Heart right ventricle (tissue), 16 donors: ENCODE data around the gene DHCR7. TPM values are rescaled to one million over a fixed set of nuclear protein-coding genes. Genes with fewer than 3 reads are reported as not detected.

ENCODE experiments used
- ATAC-seq, 8 donors: fragments of 200-7000 bp; cut with Tn5 transposase; one replicate each; pipeline ENCODE4 v1.9.1; 2020; ENCODE audit warnings: mild to moderate bottlenecking in 8 of 8, moderate library complexity in 8 of 8, moderate number of reproducible peaks in 1 of 8
- DNase-seq, 2 donors: peaks; one replicate each; pipeline ENCODE4 v3.0.0-alpha.2; 2020
- H3K27ac ChIP-seq, 10 donors: fragments of 200-600 bp; sonication (generic) in 2 of 10; one replicate each; pipeline versions ENCODE4 v1.5.0 to v1.8.0; 2020 to 2022; ENCODE audit warnings: mild to moderate bottlenecking in 3 of 10
- H3K27me3 ChIP-seq, 7 donors: fragments of 200-600 bp; one replicate each; pipeline ENCODE4 v1.8.0; 2021 to 2022; ENCODE audit warnings: mild to moderate bottlenecking in 2 of 7
- H3K36me3 ChIP-seq, 9 donors: fragments of 200-600 bp; sonication (generic) in 1 of 9; one replicate each; pipeline versions ENCODE4 v1.5.0 to v1.8.0; 2020 to 2022; ENCODE audit warnings: mild to moderate bottlenecking in 2 of 9
- H3K4me1 ChIP-seq, 9 donors: fragments of 200-600 bp; sonication (generic) in 1 of 9; one replicate each; pipeline versions ENCODE4 v1.5.0 to v1.8.0; 2020 to 2022; ENCODE audit warnings: mild to moderate bottlenecking in 4 of 9
- H3K4me3 ChIP-seq, 10 donors: fragments of 200-600 bp; sonication (generic) in 2 of 10; one replicate each; pipeline versions ENCODE4 v1.5.0 to v1.8.0; 2020 to 2022; ENCODE audit warnings: mild to moderate bottlenecking in 7 of 10, moderate library complexity in 2 of 10
- H3K9me3 ChIP-seq, 11 donors: fragments of 200-600 bp in 10 of 11; sonication (generic) in 2 of 11; one replicate each; pipeline versions ENCODE4 v1.5.0 to v1.8.0; 2013 to 2022; ENCODE audit warnings: mild to moderate bottlenecking in 2 of 11, control low read depth in 1 of 11, moderate library complexity in 1 of 11
- WGBS, 2 donors: extraction: QIAGEN DNeasy Blood & Tissue Kit; methylation state at CpG; one replicate each; pipeline ENCODE4 v1.1.7; 2013; ENCODE audit warnings: inconsistent platforms in 1 of 2; 5-methylcytosine and 5-hydroxymethylcytosine counted together
- intact Hi-C, 10 donors: fragments of 100-400 bp; cut with DNase I; formaldehyde crosslinking; loops; one replicate each; pipeline versions ENCODE4 v1.11.1 to v1.14.2; 2022
- polyA plus RNA-seq, 2 donors: library from polyadenylated mRNA; stranded (reverse); fragments of 200-250 nt; gene quantifications; one replicate each; pipeline ENCODE4 v1.2.3, GENCODE V29; 2013
- total RNA-seq, 10 donors: library from RNA; stranded (reverse); fragmentation: NEBNext Ultra II Directional in 3 of 10; extraction: Animal tissue kit (Norgen Biotek cat#: 25700) in 3 of 10; gene quantifications; one replicate each; pipeline versions ENCODE4 v1.2.1 to v1.2.4, GENCODE V29; 2021 to 2023
- TF ChIP-seq, protein P1 (sequence below), 9 donors: fragments of 200-600 bp; sonication (generic) in 2 of 9; IDR thresholded peaks; one replicate each; pipeline versions ENCODE4 v1.5.0 to v1.8.0; 2021 to 2022; ENCODE audit warnings: antibody characterized with exemption in 9 of 9, mild to moderate bottlenecking in 5 of 9, moderate library complexity in 1 of 9
- donor health status: Arrhythmogenic right ventricular cardiomyopathy.
- donor health status: ischemic (EF 13 %, LVEDD 7.1; RV severe dilation, severe dysfunction).
- donor health status: healthy with polysubstance abuse.
- donor health status: DM: no; HTN: yes; CAD: no.
- donor health status: DM: no; HTN: no; CAD: no.
- donor health status: ischemic (EF 25% LVEDD 6.9; RV normal size, moderate dysfunction).
- donor health status: ischemic (EF 25% LVEDD 5.7; RV mildly dilated, moderate dysfunction).
- donor health status: healthy.
- donor health status: DM: yes; HTN: yes; CAD: no.
- donor health status: Ischemic cardiomyopathy.
- donor health status: ischemic (EF 35%, LVEDD 5.7; RV mildly dilated, moderate dysfunction).
- donor health status: nonischemic (EF 11% LVEDD 7.7; RV severe dilation, severe dysfunction).
- donor health status: DM: yes; HTN: yes; CAD: no.
- donor health status: PGD.
- donor health status: ischemic (EF 29% LVEDD 5.4; RV normal size, mild dysfunction).
- donor health status: nonischemic (EF 23%, LVEDD 6.1; RV moderate dilation, normal function).

Gene DHCR7
- total and polyA plus RNA-seq, 12 donors = 13.5 to 49.6 (median 28.1) TPM

DNA sequence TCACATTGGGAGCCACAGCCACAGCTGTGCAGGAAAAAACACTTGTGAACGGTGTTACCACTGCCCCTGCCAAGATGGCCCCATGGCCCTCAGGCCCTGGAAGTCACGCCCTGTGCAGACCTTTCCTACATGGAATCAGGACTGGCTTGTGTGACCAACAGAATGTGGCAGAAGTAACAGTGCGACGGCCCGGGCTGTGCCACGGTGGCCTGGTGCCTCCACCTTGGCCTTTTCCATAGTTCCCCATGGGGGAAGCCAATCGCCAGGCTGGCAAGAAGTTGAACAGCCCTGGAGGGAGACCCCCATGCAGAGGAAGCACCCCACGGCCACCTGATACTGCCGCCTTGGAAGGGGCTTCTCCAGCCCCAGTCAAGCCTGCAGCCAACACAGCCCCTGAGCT, 48.0 kb downstream of the DHCR7 start:
- Histone ChIP-seq H3K27ac (no peak overlapping the region), H3K4me1 (no peaks in the 10 kb centered on the region), H3K36me3 (no peaks in the 10 kb centered on the region), H3K4me3 (no peak overlapping the region), H3K27me3 (peaks cover 0 to 30% (median 12%) of the 10 kb centered on the region in 7 donors), H3K9me3 (no peaks in the 10 kb centered on the region)
- intact Hi-C loops = no loop called here
- WGBS, 2 donors = 83 to 94% methylated on average over 9 of the region's 9 CpGs
- ATAC-seq (no peak), DNase-seq (no peak)
- TF ChIP-seq, protein P1, sequence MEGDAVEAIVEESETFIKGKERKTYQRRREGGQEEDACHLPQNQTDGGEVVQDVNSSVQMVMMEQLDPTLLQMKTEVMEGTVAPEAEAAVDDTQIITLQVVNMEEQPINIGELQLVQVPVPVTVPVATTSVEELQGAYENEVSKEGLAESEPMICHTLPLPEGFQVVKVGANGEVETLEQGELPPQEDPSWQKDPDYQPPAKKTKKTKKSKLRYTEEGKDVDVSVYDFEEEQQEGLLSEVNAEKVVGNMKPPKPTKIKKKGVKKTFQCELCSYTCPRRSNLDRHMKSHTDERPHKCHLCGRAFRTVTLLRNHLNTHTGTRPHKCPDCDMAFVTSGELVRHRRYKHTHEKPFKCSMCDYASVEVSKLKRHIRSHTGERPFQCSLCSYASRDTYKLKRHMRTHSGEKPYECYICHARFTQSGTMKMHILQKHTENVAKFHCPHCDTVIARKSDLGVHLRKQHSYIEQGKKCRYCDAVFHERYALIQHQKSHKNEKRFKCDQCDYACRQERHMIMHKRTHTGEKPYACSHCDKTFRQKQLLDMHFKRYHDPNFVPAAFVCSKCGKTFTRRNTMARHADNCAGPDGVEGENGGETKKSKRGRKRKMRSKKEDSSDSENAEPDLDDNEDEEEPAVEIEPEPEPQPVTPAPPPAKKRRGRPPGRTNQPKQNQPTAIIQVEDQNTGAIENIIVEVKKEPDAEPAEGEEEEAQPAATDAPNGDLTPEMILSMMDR (IDR thresholded peaks at IDR 0.05) = no peak

DNA sequence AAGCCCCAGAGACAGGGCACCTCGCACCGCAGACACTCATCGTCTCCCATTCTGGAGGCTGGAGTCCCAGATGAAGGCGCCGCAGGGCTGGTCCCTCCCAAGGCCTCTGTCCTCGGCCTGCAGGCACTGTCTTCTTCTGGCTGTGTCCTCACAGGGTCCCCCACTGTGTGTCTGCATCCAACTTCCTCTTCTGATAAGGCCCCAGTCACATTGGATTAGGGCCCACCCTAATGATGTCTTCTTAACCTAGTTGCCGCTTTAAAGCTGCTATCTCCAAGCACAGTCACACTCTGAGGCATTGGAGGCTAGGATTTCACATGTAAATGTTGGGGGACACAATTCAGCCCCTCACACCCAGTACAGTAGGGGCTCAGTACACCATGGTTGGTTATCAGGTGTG, 48.9 kb downstream of the DHCR7 start:
- H3K4me3 ChIP-seq = no peak overlapping the region
- 77 to 78% methylated on average over 7 of the region's 7 CpGs for WGBS, 2 donors
- no peak for ATAC-seq
- TF ChIP-seq, protein P1 (IDR thresholded peaks at IDR 0.05) = no peak
- no peak for DNase-seq
- no peak overlapping the region for H3K27ac ChIP-seq
- H3K27me3 ChIP-seq = peaks cover 0 to 39% (median 14%) of the 10 kb centered on the region in 7 donors
- intact Hi-C loops = no loop called here
- H3K9me3 ChIP-seq = no peaks in the 10 kb centered on the region
- H3K4me1 ChIP-seq = no peaks in the 10 kb centered on the region
- H3K36me3 ChIP-seq = no peaks in the 10 kb centered on the region

DNA sequence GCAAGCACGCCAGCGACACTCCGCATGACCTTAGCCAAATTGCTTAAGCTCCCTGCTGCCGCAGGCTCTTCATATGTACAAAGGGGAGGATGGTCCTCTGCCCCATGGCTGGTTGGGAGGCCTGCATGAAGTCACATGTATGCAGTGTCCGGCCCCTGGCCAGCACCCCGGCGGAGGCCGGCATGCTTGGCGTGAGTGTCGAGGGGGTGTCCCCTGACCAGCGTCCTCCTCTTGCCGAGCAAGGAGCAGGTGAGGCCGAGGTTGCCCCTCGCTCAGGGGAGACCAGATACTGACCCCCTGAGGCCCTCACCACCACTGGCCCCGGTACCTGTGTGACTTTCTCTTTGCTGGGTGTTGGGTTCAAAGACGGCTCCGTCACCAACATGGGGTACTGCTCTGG, 50.2 kb downstream of the DHCR7 start:
- ATAC-seq = no peak
- H3K9me3 ChIP-seq = no peaks in the 10 kb centered on the region
- H3K36me3 ChIP-seq = no peaks in the 10 kb centered on the region
- intact Hi-C loops = no loop called here
- TF ChIP-seq, protein P1 (IDR thresholded peaks at IDR 0.05) = no peak
- no peak overlapping the region for H3K4me3 ChIP-seq
- H3K4me1 ChIP-seq = no peaks in the 10 kb centered on the region
- no peak overlapping the region for H3K27ac ChIP-seq
- 92 to 94% methylated on average over 17 of the region's 17 CpGs for WGBS, 2 donors
- H3K27me3 ChIP-seq = peaks cover 0 to 51% (median 15%) of the 10 kb centered on the region in 7 donors
- DNase-seq = no peak

DNA sequence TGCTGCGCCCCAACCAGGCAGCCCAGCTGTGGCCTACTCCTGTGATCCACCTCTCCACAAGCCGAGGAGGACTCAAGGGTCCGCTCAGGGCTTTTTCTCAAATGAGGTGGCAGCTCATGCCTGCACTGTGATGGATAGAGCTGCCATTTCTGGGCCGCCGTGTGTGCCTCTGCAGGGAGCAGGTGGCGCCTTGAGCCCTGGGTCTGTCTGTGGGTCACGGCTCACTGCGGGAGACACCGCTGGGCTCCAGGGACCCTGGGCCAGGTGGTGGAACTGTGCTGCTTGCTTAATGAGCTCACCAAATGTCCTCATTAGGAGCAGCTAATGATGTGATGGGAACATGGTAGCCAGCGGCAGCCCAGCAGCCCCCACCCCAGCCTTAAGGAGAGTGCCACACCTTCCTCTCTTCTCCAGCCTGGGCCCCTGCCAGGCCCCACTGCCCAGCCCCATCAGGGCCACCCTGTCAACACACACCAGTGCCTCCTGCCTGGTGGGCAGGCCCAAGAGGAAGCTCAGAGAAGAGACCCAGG, 50.8 kb downstream of the DHCR7 start:
- Histone ChIP-seq H3K27ac (no peak overlapping the region), H3K4me1 (no peaks in the 10 kb centered on the region), H3K36me3 (no peaks in the 10 kb centered on the region), H3K27me3 (peaks cover 0 to 57% (median 20%) of the 10 kb centered on the region in 7 donors), H3K4me3 (no peak overlapping the region), H3K9me3 (no peaks in the 10 kb centered on the region)
- no peak for ATAC-seq
- TF ChIP-seq, protein P1 (IDR thresholded peaks at IDR 0.05) = no peak
- no peak for DNase-seq
- WGBS, 2 donors = 81 to 86% methylated on average over 10 of the region's 10 CpGs
- intact Hi-C loops = no loop called here
